IMR-90 (cell line): ENCODE measurements around the gene GCNT2. TPM values are rescaled to one million over a fixed set of nuclear protein-coding genes. Genes with fewer than 3 reads are reported as not detected.

Experiments used
- ATAC-seq: fragments of 200-7000 bp; cut with Tn5 transposase; 2 replicates; pipeline ENCODE4 v1.9.1; 2020; ENCODE audit warnings: low read depth, mild to moderate bottlenecking, moderate library complexity
- BruUV-seq: library from RNA; stranded (reverse); fragments of 400-500 nt; replicated peaks from 2 replicates; lab custom pipeline; 2021; lab: Mats Ljungman, UMichigan
- CTCF ChIA-PET: fragments of 300-600 bp; formaldehyde crosslinking; extraction: SDS; loops from one replicate; lab custom pipeline; 2021; ENCODE audit warnings: antibody characterized with exemption; lab: Yijun Ruan, JAX
- POLR2A ChIA-PET: fragments of 300-600 bp; sonication (Branson Sonifier 250); formaldehyde crosslinking; loops from one replicate; lab custom pipeline; 2022; ENCODE audit warnings: antibody characterized with exemption; ENCODE audit not compliant: unreplicated experiment; lab: Charles Lee
- DNase-seq: peaks from one replicate; pipeline ENCODE4 v3.0.0; 2013
- H2AFZ ChIP-seq: replicated peaks from 2 replicates; pipeline ENCODE3; 2013; ENCODE audit warnings: low read length, mild to moderate bottlenecking; ENCODE audit not compliant: poor library complexity
- H2AK5ac ChIP-seq: 2 replicates; pipeline ENCODE4 v1.6.1; 2013; ENCODE audit warnings: low read depth, low read length, inconsistent platforms
- H2AK9ac ChIP-seq: replicated peaks from 2 replicates; pipeline ENCODE3; 2013; ENCODE audit warnings: mild to moderate bottlenecking, low read depth, low read length, moderate library complexity; ENCODE audit not compliant: poor library complexity
- H2BK120ac ChIP-seq: 2 replicates; pipeline ENCODE4 v1.6.1; 2013; ENCODE audit warnings: low read depth, low read length, inconsistent platforms
- H2BK15ac ChIP-seq: 3 replicates; pipeline ENCODE4 v1.6.1; 2013; ENCODE audit warnings: low read depth, low read length, inconsistent platforms
- H2BK20ac ChIP-seq: 2 replicates; pipeline ENCODE4 v1.6.1; 2013; ENCODE audit warnings: low read depth, mild to moderate bottlenecking, inconsistent platforms, low read length, moderate library complexity
- H2BK5ac ChIP-seq: 2 replicates; pipeline ENCODE4 v1.6.1; 2013; ENCODE audit warnings: mild to moderate bottlenecking, low read depth, low read length, inconsistent platforms; ENCODE audit not compliant: poor library complexity, severe bottlenecking
- H3K14ac ChIP-seq: replicated peaks from 2 replicates; pipeline ENCODE4 v1.6.1; 2013; ENCODE audit warnings: low read depth, low read length, inconsistent platforms
- H3K18ac ChIP-seq: 2 replicates; pipeline ENCODE4 v1.6.1; 2013; ENCODE audit warnings: low read depth, low read length, control low read depth
- H3K23ac ChIP-seq: 2 replicates; pipeline ENCODE4 v1.6.1; 2013; ENCODE audit warnings: low read depth, low read length, inconsistent platforms
- H3K27ac ChIP-seq: 2 replicates; pipeline ENCODE4 v1.5.1; 2013; ENCODE audit warnings: mild to moderate bottlenecking, control low read depth, low read length; ENCODE audit not compliant: insufficient read depth
- H3K27me3 ChIP-seq: 2 replicates; pipeline ENCODE4 v1.6.1; 2013; ENCODE audit warnings: low read length; ENCODE audit not compliant: control insufficient read depth, insufficient read depth
- H3K36me3 ChIP-seq: 2 replicates; pipeline ENCODE4 v1.6.1; 2013; ENCODE audit warnings: low read length, mixed read lengths; ENCODE audit not compliant: control insufficient read depth, insufficient read depth
- H3K4ac ChIP-seq: 2 replicates; pipeline ENCODE4 v1.6.1; 2013; ENCODE audit warnings: low read depth, low read length, inconsistent platforms
- H3K4me1 ChIP-seq: 2 replicates; pipeline ENCODE4 v1.6.1; 2013; ENCODE audit warnings: low read length, mixed read lengths; ENCODE audit not compliant: control insufficient read depth, insufficient read depth
- H3K4me2 ChIP-seq: 2 replicates; pipeline ENCODE4 v1.6.1; 2013; ENCODE audit warnings: low read depth, mild to moderate bottlenecking, control low read depth, low read length, moderate library complexity
- H3K4me3 ChIP-seq: 2 replicates; pipeline ENCODE4 v1.5.1; 2013; ENCODE audit warnings: low read depth, mild to moderate bottlenecking, control low read depth, low read length, moderate library complexity; ENCODE audit not compliant: insufficient read depth
- H3K56ac ChIP-seq: 2 replicates; pipeline ENCODE4 v1.6.1; 2013; ENCODE audit warnings: low read length, inconsistent platforms; ENCODE audit not compliant: insufficient read depth; ENCODE audit errors: extremely low read depth
- H3K79me1 ChIP-seq, 2 experiments: 2 replicates each; pipeline ENCODE4 v1.6.1; 2013; ENCODE audit warnings: low read length in 2 of 2, inconsistent platforms in 1 of 2, low read depth in 1 of 2
- H3K9ac ChIP-seq: 2 replicates; pipeline ENCODE4 v1.6.1; 2013; ENCODE audit warnings: low read depth, low read length, control low read depth
- H3K9me1 ChIP-seq: 2 replicates; pipeline ENCODE4 v1.6.1; 2013; ENCODE audit warnings: low read length, inconsistent platforms; ENCODE audit not compliant: insufficient read depth
- H3K9me3 ChIP-seq: 2 replicates; pipeline ENCODE4 v1.6.1; 2013; ENCODE audit warnings: low read length; ENCODE audit not compliant: control insufficient read depth, insufficient read depth
- H4K20me1 ChIP-seq: 2 replicates; pipeline ENCODE4 v1.6.1; 2013; ENCODE audit warnings: low read length, inconsistent platforms; ENCODE audit not compliant: insufficient read depth
- H4K5ac ChIP-seq: 2 replicates; pipeline ENCODE4 v1.6.1; 2013; ENCODE audit warnings: mild to moderate bottlenecking, low read depth, low read length, control low read depth
- H4K8ac ChIP-seq, 2 experiments: 2 replicates each; pipeline ENCODE4 v1.6.1; 2013; ENCODE audit warnings: low read depth in 2 of 2, low read length in 2 of 2, control low read depth in 1 of 2, inconsistent platforms in 1 of 2
- H4K91ac ChIP-seq: 2 replicates; pipeline ENCODE4 v1.6.1; 2013; ENCODE audit warnings: low read depth, low read length, inconsistent platforms; ENCODE audit not compliant: insufficient read depth
- BHLHE40 ChIP-seq: fragments of 150-350 bp; IDR thresholded peaks from 2 replicates; pipeline ENCODE4 v1.6.1; 2016; ENCODE audit warnings: mild to moderate bottlenecking, low read depth, low read length
- CEBPB ChIP-seq: IDR thresholded peaks from 2 replicates; pipeline ENCODE4 v1.6.1; 2012; ENCODE audit warnings: low read depth, low read length, improper control_type of control experiment
- CHD1 ChIP-seq: IDR thresholded peaks from 2 replicates; pipeline ENCODE4 v1.6.1; 2012; ENCODE audit warnings: low read depth, low read length, improper control_type of control experiment
- CTCF ChIP-seq: conservative IDR thresholded peaks from 2 replicates; pipeline ENCODE4 v1.5.1; 2012; ENCODE audit warnings: mild to moderate bottlenecking, low read depth, low read length, improper control_type of control experiment
- ELK1 ChIP-seq: fragments of 150-350 bp; IDR thresholded peaks from 2 replicates; pipeline ENCODE4 v1.6.1; 2016; ENCODE audit warnings: low read depth, mild to moderate bottlenecking, low read length, moderate library complexity, borderline replicate concordance
- FOS ChIP-seq: fragments of 150-350 bp; IDR thresholded peaks from 2 replicates; pipeline ENCODE4 v1.6.1; 2016; ENCODE audit warnings: low read depth, low read length
- MAZ ChIP-seq: IDR thresholded peaks from 2 replicates; pipeline ENCODE4 v1.6.1; 2012; ENCODE audit warnings: low read depth, mild to moderate bottlenecking, low read length, improper control_type of control experiment, moderate library complexity, borderline replicate concordance
- MXI1 ChIP-seq: IDR thresholded peaks from 2 replicates; pipeline ENCODE4 v1.6.1; 2012; ENCODE audit warnings: low read depth, mild to moderate bottlenecking, low read length, moderate library complexity, borderline replicate concordance
- NFE2L2 ChIP-seq: fragments of 150-350 bp; IDR thresholded peaks from 2 replicates; pipeline ENCODE4 v1.6.1; 2016; ENCODE audit warnings: low read depth, mild to moderate bottlenecking, low read length
- POLR2A ChIP-seq: IDR thresholded peaks from 2 replicates; pipeline ENCODE4 v1.6.1; 2012; ENCODE audit warnings: mild to moderate bottlenecking, low read depth, low read length
- RAD21 ChIP-seq: IDR thresholded peaks from 2 replicates; pipeline ENCODE4 v1.6.1; 2012; ENCODE audit warnings: low read length, improper control_type of control experiment
- RCOR1 ChIP-seq: IDR thresholded peaks from 2 replicates; pipeline ENCODE4 v1.6.1; 2012; ENCODE audit warnings: mild to moderate bottlenecking, low read length, improper control_type of control experiment; ENCODE audit not compliant: insufficient replicate concordance
- RFX5 ChIP-seq: IDR thresholded peaks from 2 replicates; pipeline ENCODE4 v1.8.0; 2012; ENCODE audit warnings: low read depth, mild to moderate bottlenecking, low read length, moderate library complexity
- SMC3 ChIP-seq: fragments of 150-350 bp; IDR thresholded peaks from 2 replicates; pipeline ENCODE4 v1.6.1; 2016; ENCODE audit warnings: low read depth, mild to moderate bottlenecking, antibody characterized with exemption, low read length, moderate library complexity
- USF2 ChIP-seq: fragments of 150-350 bp; IDR thresholded peaks from 2 replicates; pipeline ENCODE4 v1.6.1; 2017; ENCODE audit warnings: mild to moderate bottlenecking, antibody characterized with exemption, low read length, low read depth
- WGBS, 2 experiments: methylation state at CpG; one replicate each; pipeline versions ENCODE4 v1.1.5 to v1.1.7; 2013; ENCODE audit warnings: missing lambda C conversion rate in 2 of 2; ENCODE audit not compliant: insufficient read length in 1 of 2; ENCODE audit errors: extremely low coverage in 2 of 2; 5-methylcytosine and 5-hydroxymethylcytosine counted together
- dilution Hi-C: fragments of 300-500 bp; cut with HindIII; formaldehyde crosslinking; loops from one replicate; pipeline ENCODE4 v1.14.3; 2018; ENCODE audit warnings: low sequenced_read_pairs; ENCODE audit not compliant: unreplicated experiment
- in situ Hi-C: fragments of 300-500 bp; cut with MboI; formaldehyde crosslinking; loops from 3 replicates; pipeline ENCODE4 v1.14.3; 2019; ENCODE audit warnings: low sequenced_read_pairs, inconsistent platforms, mixed read lengths
- intact Hi-C: fragments of 100-400 bp; cut with micrococcal nuclease; formaldehyde crosslinking; loops from 2 replicates; pipeline ENCODE4 v1.10.0; 2022
- polyA plus RNA-seq, 3 experiments: library from polyadenylated mRNA; depleted of rRNA; stranded (reverse); fragments of >200 nt; gene quantifications; 2 replicates each; pipeline ENCODE4 v1.2.3, GENCODE V29; 2012; ENCODE audit warnings: low replicate concordance in 1 of 3
- total RNA-seq: library from RNA; depleted of rRNA; stranded (reverse); fragments of >200 nt; gene quantifications from 2 replicates; pipeline ENCODE4 v1.2.3, GENCODE V29; 2012

GCNT2 gene
- total and polyA plus RNA-seq, 2 of the 4 experiments (the other 2 are of a cell fraction) = 0.34 to 0.90 TPM

GRCh38 chr6:10552270-10552810 lies 31.2 kb downstream of the GCNT2 start:
- Histone ChIP-seq H3K9me3 (no peaks in the 10 kb centered on the region), H4K8ac (no peak overlapping the region), H4K5ac (no peak overlapping the region), H3K36me3 (no peaks in the 10 kb centered on the region), H3K4ac (no peak overlapping the region), H3K27ac (no peak overlapping the region), H3K56ac (no peak overlapping the region), H3K27me3 (no peaks in the 10 kb centered on the region), H2AFZ (no peak overlapping the region), H3K4me3 (no peak overlapping the region), H2BK15ac (no peak overlapping the region), H3K4me2 (no peak overlapping the region), H3K23ac (no peak overlapping the region), H3K4me1 (0 out of 2 replicates have a peak, but pooled peaks cover 3% of the 10 kb centered on the region), H3K9ac (no peak overlapping the region), H2BK5ac (no peak overlapping the region), H4K91ac (no peak overlapping the region), H2AK9ac (no peak overlapping the region), H2AK5ac (no peak overlapping the region), H3K9me1 (peaks cover 2% of the 10 kb centered on the region; the same call in 1 of the 2 replicates), H2BK20ac (no peak overlapping the region), H2BK120ac (no peak overlapping the region), H3K14ac (no peak overlapping the region), H4K20me1 (no peaks in the 10 kb centered on the region), H3K18ac (no peak overlapping the region), H3K79me1 (no peaks in the 10 kb centered on the region)
- in situ Hi-C loops = no loop called here
- no TSS peak for BruUV-seq
- dilution Hi-C loops = no loop called here
- CTCF ChIA-PET = interaction anchor here (0.6 kb wide), 1 partner anchor 74 kb away, joined by 3 read pairs; no protein-coding TSS in a partner anchor
- no CpG with 5 or more reads among the region's 5 CpGs for WGBS, 2 experiments
- POLR2A ChIA-PET = no interaction called here
- DNase-seq = no peak
- intact Hi-C loops = loop anchor here (2.0 kb wide), 1 partner anchor 74 kb away; no protein-coding TSS in a partner anchor
- TF ChIP-seq CTCF (no peak), FOS (no peak), CEBPB (no peak), NFE2L2 (no peak), RAD21 (no peak), RFX5 (no peak), CHD1 (no peak), BHLHE40 (no peak), SMC3 (no peak), POLR2A (no peak), RCOR1 (no peak), MXI1 (no peak), ELK1 (no peak), USF2 (no peak), MAZ (no peak)
- no peak for ATAC-seq
